Pons (tissue), 1 donor: ENCODE data around the gene LEO1.
"Not testable (repeated sequence)": the region's sequence is repeated elsewhere in the genome, so short reads cannot be mapped to it uniquely, and the experiment has no call there.

ENCODE experiments used
- DNase-seq: peaks from one replicate; pipeline ENCODE4 v3.0.0-alpha.2; 2016; ENCODE audit warnings: low spot score

Gene LEO1

GRCh38 chr15:52003710-52004109, 32.1 kb upstream of the LEO1 start:
- DNase-seq = no peak

- not testable (repeated sequence) for DNase-seq
Observed at GRCh38 chr15:52003089-52003488, 31.5 kb upstream of the LEO1 start.

GRCh38 chr15:52002351-52002750, 30.8 kb upstream of the LEO1 start:
- DNase-seq = no peak

- no peak for DNase-seq
Observed at GRCh38 chr15:51992953-51993352, 21.4 kb upstream of the LEO1 start.

- no peak for DNase-seq
Observed at GRCh38 chr15:51991141-51991540, 19.6 kb upstream of the LEO1 start.

- DNase-seq = no peak
Observed at GRCh38 chr15:51982770-51983103, 11.2 kb upstream of the LEO1 start.

GRCh38 chr15:51982013-51982769, 10.6 kb upstream of the LEO1 start:
- peak; percentile 81 for DNase-seq

- DNase-seq = no peak
Observed at GRCh38 chr15:51973775-51974174, 2.2 kb upstream of the LEO1 start.

GRCh38 chr15:51973220-51973619, 1.6 kb upstream of the LEO1 start:
- no peak for DNase-seq

- DNase-seq = no peak
Observed at GRCh38 chr15:51971032-51971374, 575 bp downstream of the LEO1 start.

GRCh38 chr15:51970132-51970817, 1.3 kb downstream of the LEO1 start:
- peak; percentile 2 for DNase-seq

- DNase-seq = no peak
Observed at GRCh38 chr15:51969728-51970127, 1.9 kb downstream of the LEO1 start.

GRCh38 chr15:51967583-51967982, 4.0 kb downstream of the LEO1 start:
- DNase-seq = no peak

GRCh38 chr15:51966192-51966591, 5.4 kb downstream of the LEO1 start:
- no peak for DNase-seq

- DNase-seq = no peak
Observed at GRCh38 chr15:51965691-51966090, 5.9 kb downstream of the LEO1 start.

GRCh38 chr15:51955504-51955903, 16.1 kb downstream of the LEO1 start:
- no peak for DNase-seq

- DNase-seq = no peak
Observed at GRCh38 chr15:51952805-51953204, 18.8 kb downstream of the LEO1 start.

- DNase-seq = no peak
Observed at GRCh38 chr15:51947124-51947523, 24.5 kb downstream of the LEO1 start.

- no peak for DNase-seq
Observed at GRCh38 chr15:51939216-51939615, 32.4 kb downstream of the LEO1 start.

GRCh38 chr15:51938286-51938685, 33.3 kb downstream of the LEO1 start:
- DNase-seq = no peak

GRCh38 chr15:51936105-51936478, 35.5 kb downstream of the LEO1 start:
- no peak for DNase-seq

- DNase-seq = no peak
Observed at GRCh38 chr15:51935466-51936104, 36.0 kb downstream of the LEO1 start.

- no peak for DNase-seq
Observed at GRCh38 chr15:51932161-51932560, 39.4 kb downstream of the LEO1 start.

- no peak for DNase-seq
Observed at GRCh38 chr15:51931638-51932037, 39.9 kb downstream of the LEO1 start.
